ENCODE results near the gene PRKD2.

GRCh38 chr19:46730187-46730586 is 13.3 kb upstream of the PRKD2 start:
- TF ChIP-seq CTCF (conservative IDR thresholded peaks at IDR 0.05; ENCODE audit: low read depth in 2 of 2) (no peak), EZH2phosphoT487 (IDR thresholded peaks at IDR 0.05; ENCODE audit: unreplicated experiment) (no peak), ZNF462 (CRISPR knock-in tag; IDR thresholded peaks at IDR 0.05) (no peak), EZH2 (IDR thresholded peaks at IDR 0.05; ENCODE audit: low read depth, unreplicated experiment) (no peak), REST (IDR thresholded peaks at IDR 0.05; ENCODE audit: unreplicated experiment) (no peak), STAT1 (IDR thresholded peaks at IDR 0.05; ENCODE audit: unreplicated experiment) (no peak), POLR2AphosphoS5 (IDR thresholded peaks at IDR 0.05; ENCODE audit: low read depth) (no peak), JUNB (IDR thresholded peaks at IDR 0.05; ENCODE audit: unreplicated experiment) (no peak), NANOG (IDR thresholded peaks at IDR 0.05; ENCODE audit: borderline replicate concordance) (no peak), ZNF114 (CRISPR knock-in tag; IDR thresholded peaks at IDR 0.05) (no peak), CREB1 (CRISPR knock-in tag; IDR thresholded peaks at IDR 0.05; ENCODE audit: low read depth) (no peak)
